Loucy (cell line): ENCODE data around the gene SNRNP48.

Experiments
- EZH2phosphoT487 ChIP-seq: fragments of 200-600 bp; IDR thresholded peaks from 2 replicates; pipeline ENCODE4 v1.6.1; 2018; ENCODE audit warnings: antibody characterized with exemption, mild to moderate bottlenecking, moderate library complexity, borderline replicate concordance
- TF ChIP-seq, protein P1 (sequence below): fragments of 200-600 bp; sonication (generic); conservative IDR thresholded peaks from 2 replicates; pipeline ENCODE4 v1.5.1; 2014; ENCODE audit warnings: mild to moderate bottlenecking, antibody characterized with exemption, low read length

DNA sequence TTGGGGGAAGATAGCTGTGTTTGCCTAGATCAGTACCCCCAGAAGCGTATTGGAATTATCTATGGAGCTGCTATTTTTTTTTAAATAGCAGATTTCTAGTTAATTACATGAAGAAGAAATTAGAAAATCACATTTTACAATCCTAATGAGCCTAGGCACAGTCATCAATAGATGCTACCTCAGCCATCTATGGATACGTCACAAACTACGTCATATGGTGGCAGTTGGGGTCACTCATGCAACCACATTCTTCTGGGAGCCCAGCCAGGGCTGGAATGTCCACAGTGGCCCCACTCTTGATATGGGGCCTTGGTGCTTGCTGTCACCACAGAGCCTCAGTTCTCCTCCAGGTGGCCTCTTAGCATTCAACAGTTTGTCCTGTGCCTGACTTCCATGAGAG, 63.0 kb downstream of the SNRNP48 start:
- TF ChIP-seq EZH2phosphoT487: no peak
- TF ChIP-seq, protein P1, sequence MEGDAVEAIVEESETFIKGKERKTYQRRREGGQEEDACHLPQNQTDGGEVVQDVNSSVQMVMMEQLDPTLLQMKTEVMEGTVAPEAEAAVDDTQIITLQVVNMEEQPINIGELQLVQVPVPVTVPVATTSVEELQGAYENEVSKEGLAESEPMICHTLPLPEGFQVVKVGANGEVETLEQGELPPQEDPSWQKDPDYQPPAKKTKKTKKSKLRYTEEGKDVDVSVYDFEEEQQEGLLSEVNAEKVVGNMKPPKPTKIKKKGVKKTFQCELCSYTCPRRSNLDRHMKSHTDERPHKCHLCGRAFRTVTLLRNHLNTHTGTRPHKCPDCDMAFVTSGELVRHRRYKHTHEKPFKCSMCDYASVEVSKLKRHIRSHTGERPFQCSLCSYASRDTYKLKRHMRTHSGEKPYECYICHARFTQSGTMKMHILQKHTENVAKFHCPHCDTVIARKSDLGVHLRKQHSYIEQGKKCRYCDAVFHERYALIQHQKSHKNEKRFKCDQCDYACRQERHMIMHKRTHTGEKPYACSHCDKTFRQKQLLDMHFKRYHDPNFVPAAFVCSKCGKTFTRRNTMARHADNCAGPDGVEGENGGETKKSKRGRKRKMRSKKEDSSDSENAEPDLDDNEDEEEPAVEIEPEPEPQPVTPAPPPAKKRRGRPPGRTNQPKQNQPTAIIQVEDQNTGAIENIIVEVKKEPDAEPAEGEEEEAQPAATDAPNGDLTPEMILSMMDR: no peak
